ENCODE results near the gene PLOD1.

PLOD1 gene

GRCh38 chr1:11957398-11957797 lies 22.9 kb downstream of the PLOD1 start:
- peaks cover 15% of the 10 kb centered on the region for H3K36me3 ChIP-seq (ENCODE audit: insufficient read depth, low read length)
- H3K79me2 ChIP-seq (ENCODE audit: insufficient read depth, low read length), result no peaks in the 10 kb centered on the region
- H2AFZ ChIP-seq (ENCODE audit: low read depth, low read length), result no peak overlapping the region
- TF ChIP-seq CTCF (IDR thresholded peaks at IDR 0.05; ENCODE audit: borderline replicate concordance, extremely low read depth, low read length, poor library complexity, severe bottlenecking), result no peak
- no peak for TF ChIP-seq EZH2 (IDR thresholded peaks at IDR 0.05; ENCODE audit: borderline replicate concordance, low read depth, low read length, severe bottlenecking)
- H4K20me1 ChIP-seq (ENCODE audit: insufficient read depth, low read length), result no peaks in the 10 kb centered on the region
- ATAC-seq (ENCODE audit: insufficient read depth, low read depth) (no peak), DNase-seq (no peak)
- no peaks in the 10 kb centered on the region for H3K9me3 ChIP-seq (ENCODE audit: insufficient read depth, low read length, severe bottlenecking)
- no peak overlapping the region for H3K4me3 ChIP-seq (ENCODE audit: low read depth in 1 of 2, low read length in 2 of 2)
- H3K27me3 ChIP-seq (ENCODE audit: insufficient read depth, low read length, poor library complexity), result no peaks in the 10 kb centered on the region
- no peak overlapping the region for H3K9ac ChIP-seq (ENCODE audit: low read depth, low read length)
- H3K27ac ChIP-seq (ENCODE audit: low read length), result no peak overlapping the region
- no peaks in the 10 kb centered on the region for H3K4me1 ChIP-seq (ENCODE audit: insufficient read depth, low read length)
- no peak overlapping the region for H3K4me2 ChIP-seq (ENCODE audit: insufficient read depth, low read length)

- H3K79me2 ChIP-seq (ENCODE audit: insufficient read depth, low read length), result no peaks in the 10 kb centered on the region
- H3K36me3 ChIP-seq (ENCODE audit: insufficient read depth, low read length), result peaks cover 15% of the 10 kb centered on the region
- no peaks in the 10 kb centered on the region for H4K20me1 ChIP-seq (ENCODE audit: insufficient read depth, low read length)
- no peaks in the 10 kb centered on the region for H3K9me3 ChIP-seq (ENCODE audit: insufficient read depth, low read length, severe bottlenecking)
- ATAC-seq (ENCODE audit: insufficient read depth, low read depth), result no peak
- H3K27ac ChIP-seq (ENCODE audit: low read length), result no peak overlapping the region
- H3K27me3 ChIP-seq (ENCODE audit: insufficient read depth, low read length, poor library complexity), result no peaks in the 10 kb centered on the region
- DNase-seq, result no peak
- H3K9ac ChIP-seq (ENCODE audit: low read depth, low read length), result no peak overlapping the region
- no peak overlapping the region for H3K4me3 ChIP-seq (ENCODE audit: low read depth in 1 of 2, low read length in 2 of 2)
- no peaks in the 10 kb centered on the region for H3K4me1 ChIP-seq (ENCODE audit: insufficient read depth, low read length)
- TF ChIP-seq EZH2 (IDR thresholded peaks at IDR 0.05; ENCODE audit: borderline replicate concordance, low read depth, low read length, severe bottlenecking) (no peak), CTCF (IDR thresholded peaks at IDR 0.05; ENCODE audit: borderline replicate concordance, extremely low read depth, low read length, poor library complexity, severe bottlenecking) (no peak)
- H2AFZ ChIP-seq (ENCODE audit: low read depth, low read length), result no peak overlapping the region
- H3K4me2 ChIP-seq (ENCODE audit: insufficient read depth, low read length), result no peak overlapping the region
These were observed 23.4 kb downstream of the PLOD1 start for GRCh38 chr1:11957897-11958296.

- Histone ChIP-seq H3K9me3 (ENCODE audit: insufficient read depth, low read length, severe bottlenecking) (no peaks in the 10 kb centered on the region), H3K27ac (ENCODE audit: low read length) (no peak overlapping the region), H3K4me1 (ENCODE audit: insufficient read depth, low read length) (no peaks in the 10 kb centered on the region), H3K4me3 (ENCODE audit: low read depth in 1 of 2, low read length in 2 of 2) (no peak overlapping the region), H3K27me3 (ENCODE audit: insufficient read depth, low read length, poor library complexity) (no peaks in the 10 kb centered on the region), H3K36me3 (ENCODE audit: insufficient read depth, low read length) (peaks cover 25% of the 10 kb centered on the region), H3K79me2 (ENCODE audit: insufficient read depth, low read length) (no peaks in the 10 kb centered on the region), H3K4me2 (ENCODE audit: insufficient read depth, low read length) (no peak overlapping the region), H4K20me1 (ENCODE audit: insufficient read depth, low read length) (no peaks in the 10 kb centered on the region), H2AFZ (ENCODE audit: low read depth, low read length) (no peak overlapping the region), H3K9ac (ENCODE audit: low read depth, low read length) (no peak overlapping the region)
- DNase-seq (no peak), ATAC-seq (ENCODE audit: insufficient read depth, low read depth) (no peak)
- TF ChIP-seq EZH2 (IDR thresholded peaks at IDR 0.05; ENCODE audit: borderline replicate concordance, low read depth, low read length, severe bottlenecking) (no peak), CTCF (IDR thresholded peaks at IDR 0.05; ENCODE audit: borderline replicate concordance, extremely low read depth, low read length, poor library complexity, severe bottlenecking) (no peak)
These were observed 25.8 kb downstream of the PLOD1 start for GRCh38 chr1:11960276-11960675.

- H4K20me1 ChIP-seq (ENCODE audit: insufficient read depth, low read length), result no peaks in the 10 kb centered on the region
These were observed 26.2 kb downstream of the PLOD1 start for GRCh38 chr1:11960715-11961114.

More at GRCh38 chr1:11960715-11961114, 26.2 kb downstream of the PLOD1 start:
- ATAC-seq (ENCODE audit: insufficient read depth, low read depth), result no peak
- TF ChIP-seq CTCF (IDR thresholded peaks at IDR 0.05; ENCODE audit: borderline replicate concordance, extremely low read depth, low read length, poor library complexity, severe bottlenecking) (no peak), EZH2 (IDR thresholded peaks at IDR 0.05; ENCODE audit: borderline replicate concordance, low read depth, low read length, severe bottlenecking) (no peak)
- no peak for DNase-seq
- Histone ChIP-seq H3K4me1 (ENCODE audit: insufficient read depth, low read length) (no peaks in the 10 kb centered on the region), H3K27ac (ENCODE audit: low read length) (no peak overlapping the region), H3K27me3 (ENCODE audit: insufficient read depth, low read length, poor library complexity) (no peaks in the 10 kb centered on the region), H3K79me2 (ENCODE audit: insufficient read depth, low read length) (no peaks in the 10 kb centered on the region), H3K4me2 (ENCODE audit: insufficient read depth, low read length) (no peak overlapping the region), H3K9me3 (ENCODE audit: insufficient read depth, low read length, severe bottlenecking) (no peaks in the 10 kb centered on the region), H3K36me3 (ENCODE audit: insufficient read depth, low read length) (peaks cover 29% of the 10 kb centered on the region), H3K9ac (ENCODE audit: low read depth, low read length) (no peak overlapping the region), H2AFZ (ENCODE audit: low read depth, low read length) (no peak overlapping the region), H3K4me3 (ENCODE audit: low read depth in 1 of 2, low read length in 2 of 2) (no peak overlapping the region)

Data from DND-41 (cell line).